Measurements from ENCODE around the gene SKIL. TPM values are rescaled to one million over a fixed set of nuclear protein-coding genes. Genes with fewer than 3 reads are reported as not detected.

The SKIL gene
- total RNA-seq, 1 experiment from 2014 or later, result 15.1 TPM

DNA sequence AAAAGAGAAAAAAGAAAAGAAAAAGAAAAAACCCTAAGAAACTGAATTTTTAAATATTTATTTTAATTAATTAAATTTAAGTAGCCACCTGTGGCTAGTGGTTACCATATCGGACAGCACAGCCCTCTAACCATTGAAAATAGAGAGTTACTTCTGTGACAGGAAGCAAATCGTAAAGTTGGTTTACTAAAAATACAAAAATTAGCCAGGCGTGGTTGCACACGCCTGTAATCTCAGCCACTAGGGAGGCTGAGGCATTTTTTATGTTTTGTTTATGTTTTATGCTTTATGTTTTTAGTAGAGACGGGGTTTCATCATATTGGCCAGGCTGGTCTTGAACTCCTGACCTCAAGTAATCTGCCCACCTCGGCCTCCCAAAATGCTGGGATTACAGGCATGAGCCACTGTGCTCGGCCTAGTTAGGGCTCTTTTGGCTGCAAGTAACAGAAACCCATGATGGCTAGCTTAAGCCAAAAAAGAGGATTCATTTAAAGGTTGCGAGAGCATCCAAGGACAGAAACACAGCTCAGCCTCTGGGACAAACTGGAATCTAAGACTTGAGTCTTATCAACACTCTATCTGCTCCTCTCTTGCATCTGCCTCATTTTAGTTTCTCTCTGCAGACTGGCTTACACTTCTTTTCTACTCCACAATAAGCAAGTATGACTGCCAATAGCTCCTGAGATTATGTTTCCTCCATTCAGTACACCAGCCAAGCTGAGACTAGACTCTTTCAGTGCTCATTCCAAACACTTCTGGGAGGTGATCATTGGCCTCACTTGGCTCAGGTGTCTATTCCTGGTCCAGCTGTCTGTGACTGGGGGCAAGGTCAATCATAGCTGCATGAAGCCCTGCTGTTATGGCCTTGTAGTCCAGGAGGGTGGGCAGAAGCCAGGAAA is 6.8 kb upstream of the SKIL start:
- H3K9me3 ChIP-seq (ENCODE audit: control insufficient read depth in 1 of 2, insufficient read depth in 1 of 2, low read depth in 1 of 2, low read length in 2 of 2), result no peaks in the 10 kb centered on the region
- no peak overlapping the region for H3K4me2 ChIP-seq (ENCODE audit: low read length)
- no peaks in the 10 kb centered on the region for H3K79me2 ChIP-seq (ENCODE audit: insufficient read depth, low read length)
- no peak overlapping the region for H3K4me3 ChIP-seq (replicated peaks in 1 of 2; ENCODE audit: low read depth in 1 of 2, low read length in 2 of 2)
- H3K27me3 ChIP-seq (ENCODE audit: insufficient read depth, low read length), result no peaks in the 10 kb centered on the region
- H4K20me1 ChIP-seq (ENCODE audit: insufficient read depth), result no peaks in the 10 kb centered on the region
- intact Hi-C loops (cut with micrococcal nuclease), result no loop called here
- ChIA-PET RAD21 (ENCODE audit: low non-redundant PET in 1 of 2, low total read pairs in 2 of 2, uncharacterized antibody in 2 of 2, unreplicated experiment in 2 of 2) (no interaction called here), CTCF (no interaction called here), POLR2A (no interaction called here)
- ATAC-seq (no peak), DNase-seq (ENCODE audit: low read depth, low spot score) (no peak)
- no peaks in the 10 kb centered on the region for H3K36me3 ChIP-seq (ENCODE audit: control insufficient read depth in 1 of 2, insufficient read depth in 2 of 2, low read length in 2 of 2)
- H3K27ac ChIP-seq (ENCODE audit: low read depth, low read length), result no peak overlapping the region
- no peaks in the 10 kb centered on the region for H3K9me2 ChIP-seq (ENCODE audit: insufficient read depth)
- peaks cover 0 to 1% of the 10 kb centered on the region in 2 experiments; a peak in 2 of 4 replicates for H3K4me1 ChIP-seq (ENCODE audit: control insufficient read depth in 1 of 2, insufficient read depth in 2 of 2, low read length in 2 of 2)
- no peak overlapping the region for H2AFZ ChIP-seq (ENCODE audit: low read depth, low read length, poor library complexity, severe bottlenecking)
- BruUV-seq (replicated peaks), result no TSS peak
- TF ChIP-seq EZH2phosphoT487 (IDR thresholded peaks at IDR 0.05; ENCODE audit: borderline replicate concordance) (no peak), FOSL1 (IDR thresholded peaks at IDR 0.05; ENCODE audit: low read depth) (no peak), EGR1 (IDR thresholded peaks at IDR 0.05; ENCODE audit: low read depth) (no peak)
- TF ChIP-seq, protein P1, sequence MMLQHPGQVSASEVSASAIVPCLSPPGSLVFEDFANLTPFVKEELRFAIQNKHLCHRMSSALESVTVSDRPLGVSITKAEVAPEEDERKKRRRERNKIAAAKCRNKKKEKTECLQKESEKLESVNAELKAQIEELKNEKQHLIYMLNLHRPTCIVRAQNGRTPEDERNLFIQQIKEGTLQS (IDR thresholded peaks at IDR 0.05), result no peak
- H3K9ac ChIP-seq (ENCODE audit: low read length), result no peak overlapping the region

DNA sequence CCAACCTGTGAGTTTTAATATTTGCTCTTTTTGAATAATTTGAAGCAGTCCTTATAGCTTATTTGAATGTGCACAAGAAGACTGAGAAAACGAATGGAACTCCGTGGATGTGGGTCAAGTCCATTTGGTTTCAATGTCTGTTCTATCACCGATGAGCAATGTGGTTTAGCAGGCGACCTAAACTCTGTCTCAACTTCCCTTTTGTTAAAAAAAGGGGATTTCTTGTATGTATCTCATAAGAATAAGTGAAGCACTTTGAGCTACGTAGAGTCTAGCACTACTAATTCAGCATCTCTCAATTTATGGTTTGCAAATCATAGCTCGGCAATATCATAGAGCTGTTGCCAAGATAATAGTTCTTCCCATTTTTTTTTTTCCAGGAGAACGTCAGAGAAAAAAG is 4.6 kb upstream of the SKIL start:
- Histone ChIP-seq H3K4me3 (replicated peaks in 1 of 2; ENCODE audit: low read depth in 1 of 2, low read length in 2 of 2) (no peak overlapping the region), H3K9me2 (ENCODE audit: insufficient read depth) (no peaks in the 10 kb centered on the region), H3K79me2 (ENCODE audit: insufficient read depth, low read length) (no peaks in the 10 kb centered on the region), H4K20me1 (ENCODE audit: insufficient read depth) (no peaks in the 10 kb centered on the region), H3K9ac (ENCODE audit: low read length) (no peak overlapping the region), H3K27ac (ENCODE audit: low read depth, low read length) (no peak overlapping the region), H3K36me3 (ENCODE audit: control insufficient read depth in 1 of 2, insufficient read depth in 2 of 2, low read length in 2 of 2) (no peaks in the 10 kb centered on the region), H2AFZ (ENCODE audit: low read depth, low read length, poor library complexity, severe bottlenecking) (no peak overlapping the region), H3K4me2 (ENCODE audit: low read length) (no peak overlapping the region), H3K27me3 (ENCODE audit: insufficient read depth, low read length) (no peaks in the 10 kb centered on the region), H3K4me1 (ENCODE audit: control insufficient read depth in 1 of 2, insufficient read depth in 2 of 2, low read length in 2 of 2) (peaks cover 5 to 10% of the 10 kb centered on the region in 2 experiments), H3K9me3 (ENCODE audit: control insufficient read depth in 1 of 2, insufficient read depth in 1 of 2, low read depth in 1 of 2, low read length in 2 of 2) (no peaks in the 10 kb centered on the region)
- no peak for DNase-seq (ENCODE audit: low read depth, low spot score)
- ATAC-seq, result no peak
- TF ChIP-seq SP1 (IDR thresholded peaks at IDR 0.05; ENCODE audit: low read depth), result no peak
- TF ChIP-seq ZNF274 (IDR thresholded peaks at IDR 0.05; ENCODE audit: low read depth, low read length), result no peak
- no peak for TF ChIP-seq SRF (IDR thresholded peaks at IDR 0.05; ENCODE audit: low read depth)
- TF ChIP-seq EGR1 (IDR thresholded peaks at IDR 0.05; ENCODE audit: low read depth), result no peak
- no peak for TF ChIP-seq SIN3A (IDR thresholded peaks at IDR 0.05; ENCODE audit: low read depth)
- TF ChIP-seq POLR2AphosphoS5 (IDR thresholded peaks at IDR 0.05; ENCODE audit: low read depth, low read length), result no peak
- no peak for TF ChIP-seq EZH2phosphoT487 (IDR thresholded peaks at IDR 0.05; ENCODE audit: borderline replicate concordance)
- TF ChIP-seq TCF7L2 (IDR thresholded peaks at IDR 0.05; ENCODE audit: borderline replicate concordance, extremely low read depth, insufficient read depth, insufficient read length), result no peak
- CTCF ChIA-PET, result no interaction called here
- POLR2A ChIA-PET, result no interaction called here
- intact Hi-C loops (cut with micrococcal nuclease), result no loop called here
- BruUV-seq (replicated peaks), result no TSS peak
- RAD21 ChIA-PET (ENCODE audit: low non-redundant PET in 1 of 2, low total read pairs in 2 of 2, uncharacterized antibody in 2 of 2, unreplicated experiment in 2 of 2), result no interaction called here
